GM12864 (cell line): ENCODE results near the gene NFIB.

Experiments
- DNase-seq: peaks from one replicate; pipeline ENCODE4 v3.0.0-alpha.2; 2011; ENCODE audit warnings: low read depth
- H3K4me3 ChIP-seq: 2 replicates; pipeline ENCODE4 v1.5.1; 2011; ENCODE audit warnings: mild to moderate bottlenecking, low read depth, low read length, control low read depth
- CTCF ChIP-seq: IDR thresholded peaks from 2 replicates; pipeline ENCODE4 v1.5.1; 2011; ENCODE audit warnings: low read depth, mild to moderate bottlenecking, moderate library complexity, low read length, control low read depth, inconsistent platforms; ENCODE audit errors: missing control alignments

Gene NFIB

GRCh38 chr9:14218253-14218652 is 95.7 kb downstream of the NFIB start:
- no peak for TF ChIP-seq CTCF
- H3K4me3 ChIP-seq: no peak overlapping the region
- DNase-seq: no peak

GRCh38 chr9:14216612-14217194 is 97.2 kb downstream of the NFIB start:
- no peak overlapping the region for H3K4me3 ChIP-seq
- no peak for TF ChIP-seq CTCF
- DNase-seq: no peak

GRCh38 chr9:14215614-14216013 is 98.3 kb downstream of the NFIB start:
- H3K4me3 ChIP-seq: no peak overlapping the region
- TF ChIP-seq CTCF: no peak
- no peak for DNase-seq

- no peak for DNase-seq
- no peak for TF ChIP-seq CTCF
- H3K4me3 ChIP-seq: no peak overlapping the region
These were observed 99.2 kb downstream of the NFIB start for GRCh38 chr9:14214693-14215092.

GRCh38 chr9:14214065-14214684 is 99.8 kb downstream of the NFIB start:
- H3K4me3 ChIP-seq: no peak overlapping the region
- no peak for TF ChIP-seq CTCF
- no peak for DNase-seq

GRCh38 chr9:14213504-14213903 is 100.4 kb downstream of the NFIB start:
- H3K4me3 ChIP-seq: no peak overlapping the region
- no peak for DNase-seq
- no peak for TF ChIP-seq CTCF
